GM18951 (cell line): ENCODE data around the gene BMPR1B.

ENCODE experiments used
- POLR2A ChIP-seq: IDR thresholded peaks from 4 replicates; pipeline ENCODE4 v1.6.1; 2011; ENCODE audit warnings: mild to moderate bottlenecking; ENCODE audit not compliant: insufficient read length, insufficient read depth; ENCODE audit errors: extremely low read depth
- in situ Hi-C: fragments of 300-500 bp; cut with MboI; formaldehyde crosslinking; loops from one replicate; pipeline ENCODE4 v1.12.0; 2022; ENCODE audit warnings: low sequenced_read_pairs, mixed read lengths, inconsistent platforms; ENCODE audit not compliant: unreplicated experiment

Gene BMPR1B

GRCh38 chr4:95077864-95078263 lies 320.1 kb downstream of the BMPR1B start:
- TF ChIP-seq POLR2A = no peak
- in situ Hi-C loops = no loop called here

GRCh38 chr4:95080969-95081368 lies 323.2 kb downstream of the BMPR1B start:
- in situ Hi-C loops = no loop called here
- TF ChIP-seq POLR2A = no peak

- in situ Hi-C loops = no loop called here
- no peak for TF ChIP-seq POLR2A
These were observed 326.8 kb downstream of the BMPR1B start for GRCh38 chr4:95084584-95084983.

- in situ Hi-C loops = no loop called here
- no peak for TF ChIP-seq POLR2A
These were observed 327.5 kb downstream of the BMPR1B start for GRCh38 chr4:95085124-95085833.

GRCh38 chr4:95086551-95086950 lies 328.8 kb downstream of the BMPR1B start:
- no peak for TF ChIP-seq POLR2A
- in situ Hi-C loops = no loop called here

- in situ Hi-C loops = no loop called here
- TF ChIP-seq POLR2A = no peak
These were observed 330.1 kb downstream of the BMPR1B start for GRCh38 chr4:95087657-95088455.

GRCh38 chr4:95091272-95091671 lies 333.5 kb downstream of the BMPR1B start:
- TF ChIP-seq POLR2A = no peak
- in situ Hi-C loops = no loop called here

GRCh38 chr4:95092766-95093165 lies 335.0 kb downstream of the BMPR1B start:
- in situ Hi-C loops = no loop called here
- no peak for TF ChIP-seq POLR2A

- TF ChIP-seq POLR2A = no peak
- in situ Hi-C loops = no loop called here
These were observed 335.7 kb downstream of the BMPR1B start for GRCh38 chr4:95093460-95093859.

- in situ Hi-C loops = no loop called here
These were observed 336.5 kb downstream of the BMPR1B start for GRCh38 chr4:95093936-95094929.

GRCh38 chr4:95095348-95095974 lies 337.7 kb downstream of the BMPR1B start:
- in situ Hi-C loops = no loop called here
- no peak for TF ChIP-seq POLR2A

More at GRCh38 chr4:95093936-95094929, 336.5 kb downstream of the BMPR1B start:
- TF ChIP-seq POLR2A = no peak

GRCh38 chr4:95102162-95102790 lies 344.5 kb downstream of the BMPR1B start:
- no peak for TF ChIP-seq POLR2A
- in situ Hi-C loops = loop anchor here (25.0 kb wide), 1 partner anchor 490 kb away; no protein-coding TSS in a partner anchor
